HG03520 (cell line): ENCODE results near the gene SHPK.

Source experiments
- ATAC-seq: cut with Tn5 transposase; IDR thresholded peaks from one replicate; pipeline ENCODE4 v1.9.1; 2021; ENCODE audit warnings: mild to moderate bottlenecking, moderate library complexity; ENCODE audit not compliant: unreplicated experiment

The SHPK gene

DNA sequence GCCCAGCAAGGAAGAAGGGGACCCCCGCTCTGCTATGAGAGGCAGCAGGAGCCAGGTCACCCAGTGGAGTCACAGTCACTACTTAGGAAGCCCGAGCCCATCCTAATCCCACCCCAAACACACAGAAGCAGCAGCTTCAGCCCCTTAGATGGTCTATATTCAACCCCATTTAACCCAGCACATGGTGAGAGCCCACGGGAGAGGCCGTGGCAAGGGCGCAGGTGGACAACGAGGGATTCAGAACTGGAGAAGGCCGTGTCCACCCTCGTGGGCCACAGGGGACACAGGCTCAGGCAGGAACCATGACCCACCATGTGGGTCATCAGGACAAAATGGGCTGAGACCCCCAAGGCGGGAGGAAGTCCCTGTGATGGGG, 76.8 kb downstream of the SHPK start:
- ATAC-seq, result no peak

DNA sequence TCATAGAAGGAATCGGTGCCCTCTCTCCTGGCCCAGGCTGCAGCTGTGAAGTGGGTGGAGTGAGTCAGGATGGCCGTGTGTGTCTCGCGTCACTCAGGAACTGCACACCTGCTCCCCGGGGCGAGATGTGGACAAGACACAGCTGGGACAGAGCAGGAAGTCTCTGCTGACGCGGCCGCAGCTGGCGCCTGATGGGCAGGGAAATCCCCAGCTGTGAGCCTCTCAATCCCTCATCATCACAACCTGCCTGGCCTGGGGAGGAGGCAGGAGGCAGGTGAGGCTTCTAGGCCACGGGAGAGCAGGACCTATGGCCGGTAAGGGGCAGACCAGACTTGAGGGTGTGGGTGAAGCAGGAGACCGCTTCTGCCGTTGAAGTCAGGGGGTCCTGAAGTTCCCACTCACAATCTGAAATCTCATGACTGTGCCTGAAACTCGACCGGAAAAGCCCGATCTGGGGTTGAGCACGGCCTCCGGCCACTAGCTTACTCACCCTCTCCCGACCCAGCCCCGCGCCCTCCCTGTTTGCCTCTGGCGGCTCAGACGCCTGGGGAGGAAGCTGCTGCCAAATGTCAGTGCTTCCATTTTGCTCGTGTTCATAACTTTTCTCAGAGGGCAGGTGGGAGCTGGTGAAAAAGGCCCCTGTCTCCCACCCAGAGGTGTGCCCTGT, 77.3 kb downstream of the SHPK start:
- peak; percentile 59 for ATAC-seq
